PC-3 (cell line): Measurements from ENCODE around the gene ZC3HAV1. TPM values are rescaled to one million over a fixed set of nuclear protein-coding genes. Genes with fewer than 3 reads are reported as not detected.

Source experiments
- ATAC-seq: fragments of 200-7000 bp; cut with Tn5 transposase; 2 replicates; pipeline ENCODE4 v1.9.1; 2020; ENCODE audit warnings: mild to moderate bottlenecking, moderate library complexity
- BruUV-seq: library from RNA; stranded (reverse); fragments of 400-500 nt; replicated peaks from 2 replicates; lab custom pipeline; 2021; lab: Mats Ljungman, UMichigan
- CTCF ChIA-PET: fragments of 300-600 bp; sonication (Branson Sonifier 250); formaldehyde crosslinking; loops from one replicate; lab custom pipeline; 2022; ENCODE audit warnings: antibody characterized with exemption; lab: Charles Lee
- POLR2A ChIA-PET: fragments of 300-600 bp; sonication (Branson Sonifier 250); formaldehyde crosslinking; loops from one replicate; lab custom pipeline; 2022; ENCODE audit warnings: antibody characterized with exemption; ENCODE audit not compliant: unreplicated experiment; lab: Charles Lee
- DNase-seq: peaks from one replicate; pipeline ENCODE4 v3.0.0-alpha.2; 2015
- H2AFZ ChIP-seq: fragments of 300-600 bp; sonication (generic); 2 replicates; pipeline ENCODE4 v1.6.0; 2016; ENCODE audit warnings: antibody characterized with exemption, low read length
- H3F3A ChIP-seq: fragments of 300-600 bp; sonication (generic); one replicate; pipeline ENCODE4 v1.6.0; 2017; ENCODE audit warnings: antibody characterized with exemption, low read length, control low read depth, mild to moderate bottlenecking; ENCODE audit not compliant: unreplicated experiment
- H3K27ac ChIP-seq: fragments of 300-600 bp; sonication (generic); 2 replicates; pipeline ENCODE4 v1.5.1; 2016; ENCODE audit warnings: mild to moderate bottlenecking, low read length
- H3K27me3 ChIP-seq: fragments of 300-600 bp; sonication (generic); 2 replicates; pipeline ENCODE4 v1.6.1; 2016; ENCODE audit warnings: low read length, mixed read lengths
- H3K36me3 ChIP-seq: fragments of 300-600 bp; sonication (generic); 2 replicates; pipeline ENCODE4 v1.6.1; 2016; ENCODE audit warnings: low read depth, mixed run types, low read length, mixed read lengths
- H3K4me1 ChIP-seq: fragments of 300-600 bp; sonication (generic); 2 replicates; pipeline ENCODE4 v1.5.1; 2016; ENCODE audit warnings: low read length; ENCODE audit not compliant: insufficient read depth
- H3K4me2 ChIP-seq: fragments of 300-600 bp; sonication (generic); 2 replicates; pipeline ENCODE4 v1.6.0; 2016; ENCODE audit warnings: low read length
- H3K4me3 ChIP-seq: fragments of 300-600 bp; sonication (generic); 2 replicates; pipeline ENCODE4 v1.5.1; 2016; ENCODE audit warnings: mild to moderate bottlenecking, low read length, mixed read lengths
- H3K79me2 ChIP-seq: fragments of 300-600 bp; sonication (generic); 2 replicates; pipeline ENCODE4 v1.6.1; 2017; ENCODE audit warnings: low read length, mixed read lengths
- H3K9ac ChIP-seq: fragments of 300-600 bp; sonication (generic); 2 replicates; pipeline ENCODE4 v1.6.0; 2016; ENCODE audit warnings: mild to moderate bottlenecking, low read length
- H3K9me2 ChIP-seq: fragments of 300-600 bp; sonication (generic); replicated peaks from 2 replicates; pipeline ENCODE4 v1.6.1; 2016; ENCODE audit warnings: mixed run types, low read length, mixed read lengths
- H3K9me3 ChIP-seq: fragments of 300-600 bp; sonication (generic); 2 replicates; pipeline ENCODE4 v1.6.1; 2016; ENCODE audit warnings: low read length, mixed read lengths
- H4K20me1 ChIP-seq: fragments of 300-600 bp; sonication (generic); 2 replicates; pipeline ENCODE4 v1.6.1; 2016; ENCODE audit warnings: low read length, mixed read lengths
- EZH2 ChIP-seq: fragments of 300-600 bp; sonication (generic); IDR thresholded peaks from one replicate; pipeline ENCODE4 v1.6.1; 2017; ENCODE audit warnings: antibody characterized with exemption, mild to moderate bottlenecking, low read length; ENCODE audit not compliant: unreplicated experiment
- EZH2phosphoT487 ChIP-seq: fragments of 300-600 bp; sonication (generic); IDR thresholded peaks from 2 replicates; pipeline ENCODE4 v1.6.1; 2018; ENCODE audit warnings: mild to moderate bottlenecking, antibody characterized with exemption, low read length, borderline replicate concordance
- intact Hi-C: fragments of 100-400 bp; cut with micrococcal nuclease; formaldehyde crosslinking; loops from 2 replicates; pipeline ENCODE4 v1.9.0; 2023
- total RNA-seq: library from RNA; depleted of rRNA; stranded (reverse); fragments of >200 nt; gene quantifications from 2 replicates; pipeline ENCODE4 v1.2.3, GENCODE V29; 2014
- TF ChIP-seq, protein P1 (sequence below): fragments of 300-600 bp; sonication (generic); conservative IDR thresholded peaks from 2 replicates; pipeline ENCODE4 v1.5.1; 2017; ENCODE audit warnings: antibody characterized with exemption, low read depth, mild to moderate bottlenecking, low read length

The ZC3HAV1 gene
- total RNA-seq, 1 experiment from 2014 or later: 19.6 TPM

DNA sequence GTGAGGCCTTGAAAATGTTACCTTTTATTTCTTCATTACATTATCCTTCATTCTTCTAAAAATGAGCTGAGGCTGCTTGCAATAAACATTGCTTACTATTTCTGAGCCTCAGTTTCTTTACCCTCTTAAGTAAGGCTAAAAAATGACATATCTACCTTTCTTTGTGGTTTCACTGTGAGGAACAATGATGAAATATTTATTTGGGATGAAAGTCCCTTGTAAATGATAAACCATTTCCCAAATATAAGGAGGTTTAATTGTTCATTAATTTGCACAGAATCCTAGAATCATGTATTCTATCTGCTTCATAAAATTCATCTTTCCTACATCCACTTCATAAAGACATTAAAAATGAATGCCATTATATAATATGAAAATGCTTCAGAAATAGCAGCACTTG is 27.9 kb downstream of the ZC3HAV1 start:
- Histone ChIP-seq H3K4me1 (no peaks in the 10 kb centered on the region), H3K36me3 (peaks cover 34% of the 10 kb centered on the region), H3K4me3 (no peak overlapping the region), H3K27ac (no peak overlapping the region), H2AFZ (no peak overlapping the region), H3K9me2 (no peaks in the 10 kb centered on the region), H3K27me3 (no peaks in the 10 kb centered on the region), H3K9ac (no peak overlapping the region), H3K79me2 (no peaks in the 10 kb centered on the region), H4K20me1 (no peaks in the 10 kb centered on the region), H3K9me3 (no peaks in the 10 kb centered on the region), H3F3A (no peaks in the 10 kb centered on the region), H3K4me2 (no peak overlapping the region)
- no peak for DNase-seq
- CTCF ChIA-PET: no interaction called here
- no TSS peak for BruUV-seq
- no peak for TF ChIP-seq EZH2
- TF ChIP-seq, protein P1, sequence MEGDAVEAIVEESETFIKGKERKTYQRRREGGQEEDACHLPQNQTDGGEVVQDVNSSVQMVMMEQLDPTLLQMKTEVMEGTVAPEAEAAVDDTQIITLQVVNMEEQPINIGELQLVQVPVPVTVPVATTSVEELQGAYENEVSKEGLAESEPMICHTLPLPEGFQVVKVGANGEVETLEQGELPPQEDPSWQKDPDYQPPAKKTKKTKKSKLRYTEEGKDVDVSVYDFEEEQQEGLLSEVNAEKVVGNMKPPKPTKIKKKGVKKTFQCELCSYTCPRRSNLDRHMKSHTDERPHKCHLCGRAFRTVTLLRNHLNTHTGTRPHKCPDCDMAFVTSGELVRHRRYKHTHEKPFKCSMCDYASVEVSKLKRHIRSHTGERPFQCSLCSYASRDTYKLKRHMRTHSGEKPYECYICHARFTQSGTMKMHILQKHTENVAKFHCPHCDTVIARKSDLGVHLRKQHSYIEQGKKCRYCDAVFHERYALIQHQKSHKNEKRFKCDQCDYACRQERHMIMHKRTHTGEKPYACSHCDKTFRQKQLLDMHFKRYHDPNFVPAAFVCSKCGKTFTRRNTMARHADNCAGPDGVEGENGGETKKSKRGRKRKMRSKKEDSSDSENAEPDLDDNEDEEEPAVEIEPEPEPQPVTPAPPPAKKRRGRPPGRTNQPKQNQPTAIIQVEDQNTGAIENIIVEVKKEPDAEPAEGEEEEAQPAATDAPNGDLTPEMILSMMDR: no peak
- TF ChIP-seq EZH2phosphoT487: no peak
- no peak for ATAC-seq
- POLR2A ChIA-PET: no interaction called here
- intact Hi-C loops: no loop called here

DNA sequence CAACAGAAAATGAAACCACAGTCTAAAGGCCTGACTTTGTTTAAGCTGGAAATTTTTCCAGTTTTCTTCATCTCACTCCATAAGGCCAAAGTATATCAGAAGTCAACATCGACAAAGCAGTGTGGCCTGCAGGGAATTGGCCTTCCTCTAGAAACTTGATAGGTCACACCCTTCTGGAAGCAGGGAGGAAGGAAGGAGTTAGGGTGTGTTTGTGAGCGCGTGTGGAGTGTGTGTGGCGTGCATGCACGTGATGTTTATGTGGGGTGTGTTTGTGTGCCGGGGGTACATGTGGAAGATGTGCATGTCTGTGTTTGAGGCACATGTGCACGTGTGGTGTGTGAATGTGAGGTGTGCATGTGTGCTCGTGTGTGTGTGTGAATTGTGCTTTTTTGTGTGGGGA is 28.6 kb downstream of the ZC3HAV1 start:
- POLR2A ChIA-PET: no interaction called here
- Histone ChIP-seq H3K36me3 (peaks cover 32% of the 10 kb centered on the region), H3K9me2 (no peaks in the 10 kb centered on the region)

DNA sequence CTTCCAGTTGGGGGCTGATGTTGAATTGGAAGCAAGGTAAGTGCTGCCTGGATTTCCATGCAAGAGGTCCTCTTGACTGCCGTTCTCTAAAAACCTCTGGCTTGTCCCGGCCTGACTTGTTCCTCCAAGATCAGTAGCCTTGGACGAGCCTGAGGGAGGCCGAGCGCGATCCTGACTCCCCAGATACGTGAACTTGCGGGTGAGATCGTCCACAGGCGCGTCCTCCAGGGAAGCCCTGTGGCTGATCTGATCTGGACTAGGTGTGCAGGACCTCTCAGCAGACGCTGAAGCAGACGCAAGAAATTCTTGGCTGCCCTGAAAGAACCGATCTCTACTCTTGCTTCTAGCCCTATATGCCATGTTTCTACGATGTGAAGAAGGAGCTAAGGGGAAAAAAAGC is 29.7 kb downstream of the ZC3HAV1 start:
- Histone ChIP-seq H3K27me3 (no peaks in the 10 kb centered on the region), H3F3A (no peaks in the 10 kb centered on the region), H3K4me2 (no peak overlapping the region), H3K9me3 (no peaks in the 10 kb centered on the region), H3K27ac (no peak overlapping the region), H3K4me3 (no peak overlapping the region), H4K20me1 (no peaks in the 10 kb centered on the region), H3K79me2 (no peaks in the 10 kb centered on the region), H2AFZ (no peak overlapping the region), H3K4me1 (peaks cover 1% of the 10 kb centered on the region; the same call in 1 of the 2 replicates), H3K9ac (no peak overlapping the region), H3K9me2 (no peaks in the 10 kb centered on the region), H3K36me3 (peaks cover 27% of the 10 kb centered on the region)
- TF ChIP-seq, protein P1: no peak
- TF ChIP-seq EZH2 (no peak), EZH2phosphoT487 (no peak)
- ChIA-PET CTCF (no interaction called here), POLR2A (no interaction called here)
- DNase-seq (no peak), ATAC-seq (no peak)
- intact Hi-C loops: no loop called here
- no TSS peak for BruUV-seq

More for the DNA sequence above, 28.6 kb downstream of the ZC3HAV1 start:
- Histone ChIP-seq H3K79me2 (no peaks in the 10 kb centered on the region), H2AFZ (no peak overlapping the region), H3K9ac (no peak overlapping the region), H3K9me3 (no peaks in the 10 kb centered on the region), H3K27ac (no peak overlapping the region), H3F3A (no peaks in the 10 kb centered on the region), H3K27me3 (no peaks in the 10 kb centered on the region), H3K4me1 (no peaks in the 10 kb centered on the region), H3K4me2 (no peak overlapping the region), H4K20me1 (no peaks in the 10 kb centered on the region), H3K4me3 (no peak overlapping the region)
- no TSS peak for BruUV-seq
- intact Hi-C loops: no loop called here
- CTCF ChIA-PET: no interaction called here
- DNase-seq (no peak), ATAC-seq (no peak)
- TF ChIP-seq EZH2phosphoT487 (no peak), EZH2 (no peak)
- TF ChIP-seq, protein P1: no peak
